ENCODE data around the gene OR51F2. TPM values are rescaled to one million over a fixed set of nuclear protein-coding genes. Genes with fewer than 3 reads are reported as not detected.

The OR51F2 gene
- not detected for total RNA-seq

GRCh38 chr11:4821021-4821420 lies at the start of gene OR51F2:
OR51F2 (plus strand) TSS chr11:4821321; CDS start chr11:4821422, 101 bp downstream.

GRCh38 chr11:4804280-4804679 lies 16.8 kb upstream of the OR51F2 start, which contains the start of gene OR52R1:
OR52R1 (minus strand) TSS chr11:4804380; CDS start chr11:4804380, 0 bp downstream.

GRCh38 chr11:4848908-4849532 lies 27.9 kb downstream of the OR51F2 start, which contains the start of gene OR51S1:
OR51S1 (minus strand) TSS chr11:4849208; CDS start chr11:4849208, 0 bp downstream.

Other genes with a start within 250 kb of the OR51F2 start
- gene OR52I2, start 239.6 kb upstream of the OR51F2 start, total RNA-seq: not detected
- not detected for gene OR52I1, start 227.3 kb upstream of the OR51F2 start, total RNA-seq
- 10 to 100 TPM; 11.6 to 14.0 TPM for gene TRIM68, start 213.1 kb upstream of the OR51F2 start, total RNA-seq
- gene OR51D1, start 183.8 kb upstream of the OR51F2 start, total RNA-seq: not detected
- gene OR51E1, start 177.3 kb upstream of the OR51F2 start, total RNA-seq: not detected
- not detected for gene OR51E2, start 123.5 kb upstream of the OR51F2 start, total RNA-seq
- gene MMP26, start 116.5 kb upstream of the OR51F2 start, total RNA-seq: not detected
- not detected for gene OR51F1, start 51.4 kb upstream of the OR51F2 start, total RNA-seq
- gene OR52R1, start 16.9 kb upstream of the OR51F2 start, total RNA-seq: not detected
- not detected for gene OR51S1, start 27.9 kb downstream of the OR51F2 start, total RNA-seq
- not detected for gene OR51T1, start 60.6 kb downstream of the OR51F2 start, total RNA-seq
- gene OR51A7, start 82.5 kb downstream of the OR51F2 start, total RNA-seq: not detected
- not detected for gene OR51G2, start 98.0 kb downstream of the OR51F2 start, total RNA-seq
- gene OR51G1, start 103.0 kb downstream of the OR51F2 start, total RNA-seq: not detected
- gene OR51A4, start 126.3 kb downstream of the OR51F2 start, total RNA-seq: not detected
- gene OR51A2, start 134.4 kb downstream of the OR51F2 start, total RNA-seq: not detected
- gene OR51L1, start 173.5 kb downstream of the OR51F2 start, total RNA-seq: not detected
- gene OR52J3, start 225.2 kb downstream of the OR51F2 start, total RNA-seq: not detected
- gene OR52E2, start 238.3 kb downstream of the OR51F2 start, total RNA-seq: not detected
- gene OR52E1, start 248.3 kb downstream of the OR51F2 start, total RNA-seq: not detected

Data from activated naive CD4-positive, alpha-beta T cell treated with anti-CD3 and anti-CD28 coated beads, Interleukin-2, amount 10 ng/mL, durations not matched to agents 5 hours and 36 hours (primary cell).